Fibroblast of the aortic adventitia (primary cell): Measurements from ENCODE around the gene CDH22. TPM values are rescaled to one million over a fixed set of nuclear protein-coding genes. Genes with fewer than 3 reads are reported as not detected.

ENCODE experiments used
- DNase-seq: peaks from one replicate; pipeline ENCODE4 v3.0.0-alpha.2; 2010; ENCODE audit warnings: low read depth
- H3K4me3 ChIP-seq: 2 replicates; pipeline ENCODE4 v1.5.1; 2011; ENCODE audit warnings: low read depth, mild to moderate bottlenecking, control low read depth, low read length, moderate library complexity
- total RNA-seq: library from RNA; depleted of rRNA; stranded (reverse); fragments of >200 nt; gene quantifications from 2 replicates; pipeline ENCODE4 v1.2.3, GENCODE V29; 2012; ENCODE audit warnings: low replicate concordance
- TF ChIP-seq, protein P1 (sequence below): IDR thresholded peaks from 2 replicates; pipeline ENCODE4 v1.5.1; 2011; ENCODE audit warnings: mild to moderate bottlenecking, low read length, control low read depth, inconsistent platforms; ENCODE audit not compliant: insufficient read depth

CDH22 gene
- total RNA-seq, 1 donor: not detected

DNA sequence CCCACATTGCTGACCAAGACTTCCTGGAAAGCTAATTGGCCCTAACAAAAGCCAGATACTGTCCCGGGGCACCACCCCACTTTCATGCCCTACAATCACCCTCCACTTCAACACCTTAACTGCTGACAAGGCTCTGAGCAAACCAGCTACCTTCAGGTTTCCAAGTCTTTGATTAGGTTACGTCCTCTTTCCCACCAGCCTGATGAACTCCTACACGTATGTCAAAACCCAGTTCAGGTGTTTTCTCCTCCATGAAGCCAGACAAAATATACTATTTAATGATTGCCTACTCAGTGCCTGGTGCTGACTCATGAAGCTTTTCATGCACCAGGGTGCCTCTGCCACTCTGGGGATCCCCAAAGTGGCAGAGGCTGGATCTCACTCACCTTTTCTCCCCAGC is 58.6 kb downstream of the CDH22 start:
- TF ChIP-seq, protein P1, sequence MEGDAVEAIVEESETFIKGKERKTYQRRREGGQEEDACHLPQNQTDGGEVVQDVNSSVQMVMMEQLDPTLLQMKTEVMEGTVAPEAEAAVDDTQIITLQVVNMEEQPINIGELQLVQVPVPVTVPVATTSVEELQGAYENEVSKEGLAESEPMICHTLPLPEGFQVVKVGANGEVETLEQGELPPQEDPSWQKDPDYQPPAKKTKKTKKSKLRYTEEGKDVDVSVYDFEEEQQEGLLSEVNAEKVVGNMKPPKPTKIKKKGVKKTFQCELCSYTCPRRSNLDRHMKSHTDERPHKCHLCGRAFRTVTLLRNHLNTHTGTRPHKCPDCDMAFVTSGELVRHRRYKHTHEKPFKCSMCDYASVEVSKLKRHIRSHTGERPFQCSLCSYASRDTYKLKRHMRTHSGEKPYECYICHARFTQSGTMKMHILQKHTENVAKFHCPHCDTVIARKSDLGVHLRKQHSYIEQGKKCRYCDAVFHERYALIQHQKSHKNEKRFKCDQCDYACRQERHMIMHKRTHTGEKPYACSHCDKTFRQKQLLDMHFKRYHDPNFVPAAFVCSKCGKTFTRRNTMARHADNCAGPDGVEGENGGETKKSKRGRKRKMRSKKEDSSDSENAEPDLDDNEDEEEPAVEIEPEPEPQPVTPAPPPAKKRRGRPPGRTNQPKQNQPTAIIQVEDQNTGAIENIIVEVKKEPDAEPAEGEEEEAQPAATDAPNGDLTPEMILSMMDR: no peak
- no peak for DNase-seq
- no peak overlapping the region for H3K4me3 ChIP-seq

DNA sequence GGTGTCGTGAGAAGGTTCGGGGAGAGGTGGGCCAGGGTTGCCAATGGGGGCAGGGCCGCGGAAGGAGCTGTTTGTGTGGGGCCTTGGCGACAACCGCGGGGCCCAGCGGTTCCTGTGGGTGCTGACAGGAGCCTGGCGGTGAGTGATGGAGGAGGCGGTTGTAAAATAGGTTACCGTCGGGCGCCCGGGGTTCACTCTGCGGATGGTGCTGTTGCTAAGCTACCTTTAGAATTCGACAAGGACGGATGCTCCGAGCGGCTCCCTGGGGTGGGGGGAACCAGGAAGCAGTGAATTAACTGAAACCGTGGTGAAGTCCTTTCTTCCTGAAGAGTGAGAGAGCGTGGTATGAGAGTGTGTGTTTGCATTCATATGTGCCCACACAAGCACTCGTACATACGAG is 61.7 kb downstream of the CDH22 start:
- DNase-seq: no peak
- TF ChIP-seq, protein P1: no peak
- H3K4me3 ChIP-seq: no peak overlapping the region

DNA sequence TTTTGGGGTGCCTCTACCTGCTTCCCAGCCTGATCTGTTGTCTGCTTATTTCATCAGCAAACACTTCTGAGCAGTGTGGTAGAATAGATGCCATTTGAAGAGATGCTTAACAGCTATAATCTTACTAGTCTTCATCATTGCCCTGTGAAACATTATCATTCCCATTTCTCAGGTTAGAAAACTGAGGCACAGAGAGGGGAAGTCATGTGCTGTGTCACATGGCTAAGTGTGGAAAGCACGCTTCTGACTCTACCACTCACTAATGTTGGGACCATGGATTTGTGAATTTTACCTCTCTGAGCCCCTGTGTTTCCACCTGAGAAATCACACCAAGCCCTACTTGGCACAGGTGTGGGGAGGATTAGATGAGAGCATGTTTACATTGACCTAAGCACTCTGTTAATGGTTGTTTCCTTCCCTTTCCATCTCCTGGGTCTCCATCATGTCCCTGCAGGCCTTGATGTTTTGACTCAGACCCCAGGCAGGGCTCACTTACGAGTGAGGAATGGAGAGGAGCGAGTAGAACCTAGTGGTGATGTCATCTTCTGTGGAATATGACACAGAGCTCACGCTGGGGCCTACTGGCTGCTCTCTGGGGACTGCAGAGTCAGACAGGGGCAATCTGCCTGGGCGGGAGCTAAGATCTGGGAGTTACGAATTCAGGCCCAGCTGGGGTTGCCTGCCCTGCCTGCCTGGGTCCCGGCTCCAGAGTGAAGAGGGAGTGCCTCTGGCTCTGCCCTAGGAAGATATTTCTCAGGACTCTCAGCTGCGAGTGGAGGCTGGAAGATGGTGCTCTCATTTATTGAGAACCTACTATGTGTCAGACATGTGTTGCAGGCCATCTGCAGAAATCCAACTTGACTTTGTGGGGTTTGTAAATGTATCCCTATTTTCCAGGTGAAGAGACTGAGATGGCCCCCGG is 64.3 kb downstream of the CDH22 start:
- DNase-seq: peak; percentile 7
- no peak overlapping the region for H3K4me3 ChIP-seq
- TF ChIP-seq, protein P1: no peak

DNA sequence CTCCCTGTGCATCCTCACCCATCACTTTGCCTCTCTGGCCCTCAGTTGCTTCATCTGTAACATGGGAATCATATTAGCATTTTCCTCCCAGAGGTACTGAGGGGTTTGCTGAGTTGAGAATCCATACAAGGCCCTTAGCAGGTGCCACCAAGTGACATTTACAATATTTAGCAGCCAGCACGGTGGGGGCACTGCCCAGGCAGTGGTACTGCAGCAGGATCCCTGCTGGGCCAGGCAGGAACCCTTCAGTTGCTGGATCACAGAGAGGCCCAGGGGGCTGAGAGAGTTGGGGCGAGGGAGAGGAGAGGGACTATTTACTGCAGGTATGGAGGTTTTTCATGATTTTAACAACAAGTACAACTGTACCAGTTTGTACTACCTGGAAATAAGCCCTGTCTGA is 65.9 kb downstream of the CDH22 start:
- TF ChIP-seq, protein P1: no peak
- H3K4me3 ChIP-seq: no peak overlapping the region
- no peak for DNase-seq

DNA sequence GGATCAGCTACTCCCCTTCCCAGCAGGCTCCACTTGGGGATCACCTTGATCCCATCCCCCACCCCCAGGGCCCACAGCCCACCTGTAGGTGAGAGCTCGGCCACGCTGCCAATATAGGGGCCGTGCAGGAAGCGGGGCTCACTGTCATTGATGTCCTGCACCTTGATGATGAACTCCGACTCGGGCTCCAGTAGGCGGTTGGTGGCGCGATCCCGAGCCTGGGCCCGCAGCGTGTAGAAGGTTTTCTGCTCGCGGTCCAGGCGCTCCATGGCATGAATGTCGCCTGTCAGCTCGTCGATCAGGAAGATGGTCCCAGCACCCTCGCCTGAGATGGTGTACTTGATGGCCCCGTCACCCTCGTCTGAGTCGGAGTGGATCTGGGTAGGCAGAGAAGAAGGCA is 67.4 kb downstream of the CDH22 start:
- DNase-seq: no peak
- TF ChIP-seq, protein P1: no peak

DNA sequence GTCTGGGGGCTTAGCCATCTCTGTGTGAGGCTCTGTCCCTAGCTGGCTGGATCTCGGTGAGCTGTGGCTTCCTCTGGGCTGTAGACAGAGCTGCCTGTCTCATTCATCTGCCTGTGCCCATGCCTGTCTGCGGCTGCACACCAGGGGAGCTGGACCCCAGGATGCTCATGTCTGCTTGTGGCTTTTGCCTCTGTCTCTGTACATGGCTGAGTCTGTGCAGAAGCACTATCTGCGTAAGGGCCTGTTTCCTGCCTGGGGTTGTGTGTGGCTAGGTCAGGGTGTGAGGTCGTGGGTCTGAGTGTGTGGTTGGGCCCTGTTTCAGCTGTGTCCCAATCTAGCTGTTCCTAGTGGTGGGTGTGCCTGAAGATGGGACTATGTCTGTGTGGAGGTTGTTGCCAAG is 68.2 kb downstream of the CDH22 start:
- no peak for DNase-seq
- TF ChIP-seq, protein P1: no peak
- no peak overlapping the region for H3K4me3 ChIP-seq

More for the DNA sequence above, 67.4 kb downstream of the CDH22 start:
- H3K4me3 ChIP-seq: no peak overlapping the region

DNA sequence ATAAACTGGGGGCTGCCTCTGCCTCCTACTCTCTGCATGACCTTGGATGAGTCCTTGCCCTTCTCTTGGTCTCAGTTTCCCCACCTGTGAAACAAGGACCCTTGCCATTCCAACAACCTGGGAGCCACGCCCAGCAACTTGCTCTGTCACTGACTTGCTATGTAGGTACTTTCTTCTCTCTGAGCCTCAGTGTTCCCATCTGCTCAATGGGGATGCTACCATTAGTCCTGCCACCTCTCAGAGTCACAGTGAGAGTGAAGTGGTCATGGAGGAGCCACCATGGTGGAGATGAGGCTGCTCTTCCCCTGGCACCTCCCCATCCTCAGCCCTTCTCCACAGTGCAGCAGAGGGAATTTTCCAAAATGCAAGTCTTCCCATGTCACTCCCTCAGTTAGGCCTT is 70.6 kb downstream of the CDH22 start:
- TF ChIP-seq, protein P1: no peak
- DNase-seq: no peak
- no peak overlapping the region for H3K4me3 ChIP-seq
